Adrenal gland (tissue), 12 donors: ENCODE measurements around the gene ARPC2. TPM values are rescaled to one million over a fixed set of nuclear protein-coding genes. Genes with fewer than 3 reads are reported as not detected.

Source experiments
- DNase-seq, 7 donors: peaks; one replicate each; pipeline ENCODE4 v3.0.0-alpha.2; 2019 to 2020
- H3K27ac ChIP-seq, 5 donors: fragments of 200-600 bp; sonication (generic) in 4 of 5; 1 replicate in 3 of 5; 2 replicates in 2 of 5; pipeline versions ENCODE4 v1.5.1 to v1.8.0; 2016 to 2020; ENCODE audit warnings: mild to moderate bottlenecking in 1 of 5
- H3K27me3 ChIP-seq: fragments of 200-600 bp; 2 replicates; pipeline ENCODE4 v1.8.0; 2021
- H3K36me3 ChIP-seq, 2 donors: fragments of 200-600 bp; replicated peaks in 1 of 2; 1 replicate in 1 of 2; 2 replicates in 1 of 2; pipeline versions ENCODE4 v1.5.1 to v1.8.0; 2018 to 2022
- H3K4me1 ChIP-seq, 2 donors: fragments of 200-600 bp; replicated peaks in 1 of 2; 1 replicate in 1 of 2; 2 replicates in 1 of 2; pipeline versions ENCODE4 v1.5.1 to v1.8.0; 2018 to 2021
- H3K4me3 ChIP-seq, 4 donors: fragments of 200-600 bp; sonication (generic) in 3 of 4; one replicate each; pipeline ENCODE4 v1.5.1; 2016 to 2018
- H3K9me3 ChIP-seq, 3 donors: fragments of 200-600 bp; sonication (generic) in 1 of 3; replicated peaks in 1 of 3; 1 replicate in 2 of 3; 2 replicates in 1 of 3; pipeline versions ENCODE4 v1.5.1 to v1.8.0; 2016 to 2021
- POLR2A ChIP-seq, 2 donors: fragments of 450-650 bp; IDR thresholded peaks; one replicate each; pipeline ENCODE4 v1.6.1; 2017; ENCODE audit warnings: antibody characterized with exemption in 2 of 2, mild to moderate bottlenecking in 2 of 2, moderate library complexity in 1 of 2
- WGBS, 4 donors: extraction: QIAGEN DNeasy Blood & Tissue Kit in 2 of 4; methylation state at CpG; one replicate each; pipeline versions ENCODE4 v1.1.5 to v1.1.7; 2013 to 2017; 5-methylcytosine and 5-hydroxymethylcytosine counted together
- intact Hi-C, 2 donors: fragments of 100-400 bp; cut with DNase I; formaldehyde crosslinking; loops; one replicate each; pipeline versions ENCODE4 v1.14.1 to v1.15.0; 2022 to 2023
- polyA plus RNA-seq, 3 donors: library from polyadenylated mRNA; stranded (reverse); fragments of 200-250 nt in 2 of 3; fragments of 350-450 nt in 1 of 3; fragmentation: Illumina TruSeq in 1 of 3; extraction: RNeasy Lipid Tissue Mini Kit (QIAGEN cat#74804) in 1 of 3; gene quantifications; one replicate each; pipeline ENCODE4 v1.2.3, GENCODE V29; 2013 to 2014
- total RNA-seq, 9 donors: library from RNA; depleted of rRNA in 4 of 9; stranded (reverse); fragments of >200 nt in 4 of 9; fragments of 120-200 nt in 1 of 9; fragmentation: NEBNext Ultra II Directional in 1 of 9; extraction: Animal tissue kit (Norgen Biotek cat#: 25700) in 1 of 9; gene quantifications; one replicate each; pipeline versions ENCODE4 v1.1.0 to v1.2.4, GENCODE V29; 2013 to 2023
- TF ChIP-seq, protein P1 (sequence below), 6 experiments: fragments of 450-650 bp in 4 of 6; fragments of 200-600 bp in 2 of 6; sonication (generic) in 1 of 6; IDR thresholded peaks; 1 replicate in 5 of 6; 2 replicates in 1 of 6; pipeline versions ENCODE4 v1.5.1 to v1.8.0; 2016 to 2021; ENCODE audit warnings: antibody characterized with exemption in 6 of 6, mild to moderate bottlenecking in 2 of 6, moderate library complexity in 1 of 6
- donor health status: healthy with polysubstance abuse.
- donor health status: Bipolar disorder and iron deficiency.
- donor health status: DM: yes; HTN: yes; CAD: no.
- donor health status: DM: no; HTN: no; CAD: no.
- donor health status: DM: no; HTN: no; CAD: no.
- donor health status: DM: yes; HTN: yes; CAD: no.

The ARPC2 gene
- total and polyA plus RNA-seq, 12 donors: 93.5 to 284 (median 180) TPM

- WGBS, 4 donors: 78 to 87% (median 83%) methylated on average over 5 of the region's 5 CpGs
- TF ChIP-seq, protein P1, sequence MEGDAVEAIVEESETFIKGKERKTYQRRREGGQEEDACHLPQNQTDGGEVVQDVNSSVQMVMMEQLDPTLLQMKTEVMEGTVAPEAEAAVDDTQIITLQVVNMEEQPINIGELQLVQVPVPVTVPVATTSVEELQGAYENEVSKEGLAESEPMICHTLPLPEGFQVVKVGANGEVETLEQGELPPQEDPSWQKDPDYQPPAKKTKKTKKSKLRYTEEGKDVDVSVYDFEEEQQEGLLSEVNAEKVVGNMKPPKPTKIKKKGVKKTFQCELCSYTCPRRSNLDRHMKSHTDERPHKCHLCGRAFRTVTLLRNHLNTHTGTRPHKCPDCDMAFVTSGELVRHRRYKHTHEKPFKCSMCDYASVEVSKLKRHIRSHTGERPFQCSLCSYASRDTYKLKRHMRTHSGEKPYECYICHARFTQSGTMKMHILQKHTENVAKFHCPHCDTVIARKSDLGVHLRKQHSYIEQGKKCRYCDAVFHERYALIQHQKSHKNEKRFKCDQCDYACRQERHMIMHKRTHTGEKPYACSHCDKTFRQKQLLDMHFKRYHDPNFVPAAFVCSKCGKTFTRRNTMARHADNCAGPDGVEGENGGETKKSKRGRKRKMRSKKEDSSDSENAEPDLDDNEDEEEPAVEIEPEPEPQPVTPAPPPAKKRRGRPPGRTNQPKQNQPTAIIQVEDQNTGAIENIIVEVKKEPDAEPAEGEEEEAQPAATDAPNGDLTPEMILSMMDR (IDR thresholded peaks at IDR 0.05): no peak
- TF ChIP-seq POLR2A (IDR thresholded peaks at IDR 0.05): no peak
- H3K27ac ChIP-seq: peak overlapping the region in 2 of 5 donors; percentile 18 to 36
- H3K36me3 ChIP-seq: no peaks in the 10 kb centered on the region
- intact Hi-C loops: loop anchor here (5.0 kb wide), 1 partner anchor 98 kb away; no protein-coding TSS in a partner anchor
- H3K27me3 ChIP-seq: no peaks in the 10 kb centered on the region
- no peak overlapping the region for H3K4me3 ChIP-seq
- peaks cover 20 to 43% of the 10 kb centered on the region in 2 donors for H3K4me1 ChIP-seq
- no peaks in the 10 kb centered on the region for H3K9me3 ChIP-seq
- no peak for DNase-seq
Measured at GRCh38 chr2:218294430-218295022, 77.5 kb downstream of the ARPC2 start.

DNA sequence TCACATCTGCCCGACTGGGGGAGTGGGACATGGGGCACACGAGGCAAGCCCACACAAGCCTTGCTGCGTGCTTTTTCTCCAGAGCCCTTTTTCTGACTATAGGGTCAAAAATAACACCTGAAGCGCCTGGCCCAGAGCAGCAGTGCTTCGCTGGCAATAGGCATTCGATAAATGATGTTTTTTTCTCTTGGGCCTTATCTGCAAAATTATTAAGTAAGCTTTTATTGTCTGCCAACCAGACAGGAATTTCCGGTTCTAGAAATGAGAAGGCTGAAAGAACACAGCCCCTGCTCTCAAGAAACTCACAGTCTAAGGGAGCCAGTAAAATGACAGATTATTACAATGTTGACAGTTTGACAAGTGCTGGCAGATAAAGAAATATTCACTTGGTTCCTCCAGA, 78.0 kb downstream of the ARPC2 start:
- no peak for TF ChIP-seq POLR2A (IDR thresholded peaks at IDR 0.05)
- TF ChIP-seq, protein P1 (IDR thresholded peaks at IDR 0.05): no peak
- no peaks in the 10 kb centered on the region for H3K27me3 ChIP-seq
- H3K4me1 ChIP-seq: peaks cover 15 to 38% of the 10 kb centered on the region in 2 donors
- H3K9me3 ChIP-seq: no peaks in the 10 kb centered on the region
- no peaks in the 10 kb centered on the region for H3K36me3 ChIP-seq
- 47 to 60% (median 59%) methylated on average over 7 of the region's 7 CpGs for WGBS, 4 donors
- peak overlapping the region in 2 of 5 donors; percentile 18 to 41 for H3K27ac ChIP-seq
- DNase-seq: no peak
- intact Hi-C loops: loop anchor here (5.0 kb wide), 1 partner anchor 97 kb away; no protein-coding TSS in a partner anchor
- no peak overlapping the region for H3K4me3 ChIP-seq

DNA sequence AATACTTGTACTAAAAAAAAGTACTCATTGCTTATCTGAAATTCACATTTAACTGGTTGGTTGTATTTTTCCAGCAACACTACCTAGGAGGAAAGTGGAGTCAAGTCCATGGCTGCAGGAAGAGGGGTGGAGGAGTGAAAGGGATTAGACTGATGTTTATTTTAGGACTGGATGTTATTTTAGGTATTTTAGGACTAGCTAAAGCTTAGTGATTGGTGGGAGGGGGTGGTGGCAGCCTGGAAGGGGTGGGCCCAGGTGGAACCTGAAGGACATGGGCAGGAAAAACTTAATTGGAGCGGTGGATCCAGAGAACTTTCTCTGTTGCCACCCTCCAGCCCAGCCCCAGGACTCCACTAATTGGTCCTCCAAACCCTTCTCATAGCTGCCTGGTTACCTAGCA, 79.2 kb downstream of the ARPC2 start:
- Histone ChIP-seq H3K4me3 (no peak overlapping the region), H3K4me1 (peaks cover 3 to 26% of the 10 kb centered on the region in 2 donors), H3K36me3 (no peaks in the 10 kb centered on the region), H3K27me3 (no peaks in the 10 kb centered on the region), H3K9me3 (no peaks in the 10 kb centered on the region), H3K27ac (no peak overlapping the region)
- no peak for DNase-seq
- intact Hi-C loops: loop anchor here (5.0 kb wide), 1 partner anchor 96 kb away; no protein-coding TSS in a partner anchor
- 85 to 100% (median 94%) methylated on average over 1 of the region's 1 CpG for WGBS, 4 donors
- TF ChIP-seq, protein P1 (IDR thresholded peaks at IDR 0.05): no peak
- TF ChIP-seq POLR2A (IDR thresholded peaks at IDR 0.05): no peak

DNA sequence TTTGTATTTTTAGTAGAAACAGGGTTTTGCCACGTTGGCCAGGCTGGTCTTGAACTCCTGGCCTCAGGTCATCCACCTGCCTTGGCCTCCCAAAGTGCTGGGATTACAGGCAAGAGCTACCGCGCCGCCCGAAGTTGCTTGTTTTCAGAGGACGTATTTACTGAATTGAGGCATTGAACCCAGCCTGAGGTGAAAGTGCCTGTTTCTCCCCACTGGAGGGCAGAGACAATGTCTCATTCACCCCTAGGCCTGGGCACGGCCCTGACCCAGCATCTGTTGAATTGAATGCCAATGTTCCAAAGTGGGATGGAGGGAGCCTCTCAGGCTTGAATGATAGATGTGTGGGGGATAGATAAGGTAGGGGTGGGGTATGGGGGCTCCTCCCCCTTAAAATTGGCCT, 79.9 kb downstream of the ARPC2 start:
- TF ChIP-seq POLR2A (IDR thresholded peaks at IDR 0.05): no peak
- TF ChIP-seq, protein P1 (IDR thresholded peaks at IDR 0.05): no peak
- H3K4me1 ChIP-seq: peaks cover 0 to 22% of the 10 kb centered on the region in 2 donors
- no peak overlapping the region for H3K27ac ChIP-seq
- H3K9me3 ChIP-seq: no peaks in the 10 kb centered on the region
- WGBS, 4 donors: 75 to 86% (median 81%) methylated on average over 6 to 7 of the region's 7 CpGs
- no peaks in the 10 kb centered on the region for H3K27me3 ChIP-seq
- H3K4me3 ChIP-seq: no peak overlapping the region
- H3K36me3 ChIP-seq: no peaks in the 10 kb centered on the region
- intact Hi-C loops: loop anchor here (5.0 kb wide), 1 partner anchor 95 kb away; no protein-coding TSS in a partner anchor
- no peak for DNase-seq
